NCI-H82 (cell line): Measurements from ENCODE around the gene BOLA1.
A peak's percentile ranks its signal among the peaks of the same experiment; 100 is the strongest.
"Not testable (repeated sequence)": the region's sequence is repeated elsewhere in the genome, so short reads cannot be mapped to it uniquely, and the experiment has no call there.

ENCODE experiments used
- DNase-seq: peaks from one replicate; lab custom pipeline; 2025; lab: John Stamatoyannopoulos, UW

Gene BOLA1

DNA sequence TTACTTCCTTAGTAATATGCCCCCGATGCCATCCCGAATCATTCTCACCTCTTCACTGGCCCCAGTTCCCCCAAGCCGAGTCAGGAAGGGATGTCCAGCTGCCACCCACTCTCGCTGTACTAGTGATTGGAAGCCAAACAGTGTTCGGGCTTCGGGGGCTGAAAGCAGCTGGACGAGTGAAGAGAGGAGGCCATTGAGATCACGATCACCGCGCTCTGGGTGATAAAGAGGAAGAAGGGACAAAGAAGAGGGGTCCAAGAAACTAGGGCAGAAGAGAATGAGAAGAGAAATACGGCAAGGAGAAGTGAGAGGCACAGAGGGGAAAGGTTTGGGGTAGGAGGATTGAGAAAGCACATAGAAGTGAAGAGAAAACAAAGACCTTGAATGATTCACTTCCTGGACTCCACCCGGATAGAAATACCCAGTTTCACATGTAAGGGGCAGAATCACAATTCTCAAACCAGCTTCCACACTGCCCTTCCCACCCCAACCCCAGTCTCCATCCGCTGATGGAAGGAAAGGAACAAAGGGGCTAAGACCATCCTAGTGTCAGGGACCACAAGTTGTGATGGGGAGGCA, 31.9 kb downstream of the BOLA1 start:
- no peak for DNase-seq

DNA sequence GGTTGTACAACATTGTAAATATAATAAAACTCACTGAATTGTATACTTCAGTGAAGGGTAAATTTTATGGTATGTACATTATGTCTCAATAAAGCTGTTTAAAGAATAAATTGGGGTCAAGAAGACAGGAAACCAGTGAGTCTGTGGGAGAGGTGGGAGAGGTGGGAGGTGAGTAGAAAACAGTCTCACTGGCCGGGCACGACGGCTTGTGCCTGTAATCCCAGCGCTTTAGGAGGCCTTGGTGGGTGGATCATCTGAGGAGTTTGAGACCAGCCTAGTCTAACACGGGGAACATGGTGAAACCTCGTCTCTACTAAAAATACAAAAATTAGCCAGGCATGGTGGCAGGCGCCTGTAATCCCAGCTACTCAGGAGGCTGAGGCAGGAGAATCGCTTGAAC, 33.1 kb downstream of the BOLA1 start:
- no peak for DNase-seq

DNA sequence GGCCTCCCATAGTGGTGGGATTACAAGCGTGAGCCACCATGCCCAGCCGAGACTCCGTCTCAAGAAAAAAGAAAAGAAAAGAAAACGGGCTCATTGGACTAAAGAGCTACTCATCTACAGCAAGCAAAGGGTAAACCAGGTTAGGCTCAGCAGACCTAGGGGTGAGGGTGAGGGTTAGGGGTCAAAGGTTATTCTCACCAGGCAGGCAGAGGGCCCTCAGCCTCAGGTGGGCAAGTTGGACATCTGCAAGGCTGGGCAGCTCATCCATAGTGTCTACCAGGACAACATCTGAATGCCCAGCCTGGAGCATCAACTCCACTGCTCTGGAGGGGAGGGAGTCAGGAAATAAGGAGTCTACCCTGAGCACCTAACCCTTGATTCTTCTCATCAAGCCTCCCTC, 33.8 kb downstream of the BOLA1 start:
- no peak for DNase-seq

DNA sequence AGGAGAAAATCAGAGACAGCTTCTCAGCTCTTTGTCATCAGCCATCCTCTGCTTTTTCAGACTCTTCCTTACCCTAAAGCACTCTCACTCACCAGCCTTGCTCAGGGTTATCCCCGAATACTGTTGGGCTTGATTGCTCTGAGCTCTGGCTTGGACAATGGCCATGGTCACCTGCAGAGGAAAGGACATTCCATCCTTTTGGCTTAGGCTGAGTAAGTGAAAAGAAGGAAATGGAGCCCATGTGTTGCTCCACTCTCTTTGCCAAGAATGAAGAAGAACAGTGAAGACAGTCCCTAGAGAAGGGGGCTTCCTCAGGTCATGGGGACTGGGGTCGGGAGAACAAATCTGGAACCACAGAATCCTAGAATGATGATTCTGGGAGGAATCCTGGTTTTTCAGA, 35.0 kb downstream of the BOLA1 start:
- DNase-seq, result no peak

DNA sequence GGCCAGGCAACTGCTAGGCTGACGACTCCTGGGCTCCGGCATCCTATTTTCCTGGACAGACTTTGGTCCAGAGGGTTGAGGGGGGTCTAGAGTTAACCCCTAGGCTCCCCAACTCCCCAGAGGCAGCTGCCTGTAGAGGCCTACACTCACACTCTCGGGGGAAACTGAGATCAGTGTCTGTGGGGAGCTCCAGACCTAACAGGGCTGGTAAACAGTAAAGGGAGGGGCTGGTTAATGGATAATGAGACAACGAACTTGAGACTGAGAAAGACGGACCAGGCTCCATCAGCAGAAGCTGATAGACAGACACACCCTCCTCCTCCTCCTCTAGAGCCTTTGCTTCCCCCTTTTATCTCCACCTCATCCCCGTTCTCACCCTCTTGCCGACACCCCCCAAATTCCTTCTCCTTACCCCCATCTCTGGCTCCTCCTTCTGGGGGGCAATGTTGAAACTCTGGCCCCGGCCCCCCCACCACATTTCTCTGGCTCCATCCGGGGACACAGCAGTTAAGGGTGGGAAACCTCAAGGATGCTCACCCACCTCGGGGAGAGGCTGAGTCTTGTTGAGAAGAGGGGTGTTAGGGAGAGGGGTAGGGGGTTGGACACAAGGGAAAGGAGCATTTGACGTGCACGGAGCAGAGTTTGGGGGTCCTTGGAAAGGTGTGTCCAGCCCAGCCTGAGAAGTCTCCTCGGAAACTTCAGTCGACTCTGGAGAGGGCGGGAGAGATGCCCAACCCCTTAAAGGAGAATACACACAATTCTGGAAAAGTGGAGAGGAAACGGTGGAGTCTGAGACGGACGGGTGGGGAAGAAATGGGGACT, 37.0 kb downstream of the BOLA1 start, which contains the start of gene MTMR11:
Gene MTMR11, minus strand, starts transcription at position 710 of the 822 bp plus-strand sequence. Its CDS starts 232 bp downstream, at position 478.
- DNase-seq, result no peak

DNA sequence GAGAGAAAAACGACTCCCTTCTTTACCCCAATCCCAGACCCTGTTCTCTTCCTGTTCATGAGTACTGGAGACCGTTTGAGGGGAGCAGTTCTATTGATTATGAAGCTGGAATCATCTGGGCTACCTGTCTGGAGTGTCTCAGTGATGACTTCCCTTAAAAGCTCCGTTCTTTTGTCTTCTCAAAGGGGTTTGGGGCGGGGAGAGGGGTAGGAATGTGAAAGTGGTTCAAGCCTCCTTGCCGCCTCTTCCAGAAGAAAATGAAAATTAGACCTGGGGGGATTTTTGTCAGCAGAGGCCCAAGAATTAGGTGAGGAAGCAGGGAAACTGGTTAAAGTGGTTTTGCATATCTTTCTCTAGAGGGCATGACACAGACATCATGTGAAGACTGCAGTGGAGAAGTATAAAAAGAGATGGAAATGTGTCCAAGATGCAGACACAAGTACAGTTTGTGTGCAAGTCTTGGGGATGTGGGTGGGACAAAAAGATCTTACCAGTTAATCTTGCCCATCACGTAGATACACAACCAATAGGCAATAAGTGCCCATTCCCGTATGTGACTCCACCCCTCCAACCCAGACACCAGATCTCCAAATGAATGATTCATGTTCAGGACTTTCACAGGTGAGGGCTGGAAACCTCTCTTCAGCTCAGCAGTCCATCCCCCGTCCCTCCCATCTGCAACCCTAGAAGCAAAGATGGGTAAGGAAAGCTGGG, 37.8 kb downstream of the BOLA1 start:
- DNase-seq, result peak; percentile 31

DNA sequence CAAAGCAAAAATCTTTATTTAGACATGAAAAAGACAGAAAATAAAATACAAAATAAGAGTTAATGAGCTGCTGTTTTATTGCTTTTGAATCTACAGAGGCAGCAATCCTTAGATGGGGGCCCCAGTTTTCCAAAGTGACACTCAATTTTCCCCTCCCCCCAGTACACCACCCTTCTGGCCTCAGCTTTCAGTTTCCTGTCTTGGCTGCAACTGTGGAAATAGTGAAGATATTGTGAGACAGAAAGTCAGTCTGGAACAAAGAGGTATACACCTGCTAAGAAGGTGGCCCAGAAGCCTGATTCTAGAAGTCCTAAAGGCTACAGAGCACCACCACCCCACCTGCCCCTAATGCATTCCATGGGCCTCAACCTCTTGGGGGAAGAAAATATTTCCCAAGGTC, 38.4 kb downstream of the BOLA1 start:
- DNase-seq, result no peak

DNA sequence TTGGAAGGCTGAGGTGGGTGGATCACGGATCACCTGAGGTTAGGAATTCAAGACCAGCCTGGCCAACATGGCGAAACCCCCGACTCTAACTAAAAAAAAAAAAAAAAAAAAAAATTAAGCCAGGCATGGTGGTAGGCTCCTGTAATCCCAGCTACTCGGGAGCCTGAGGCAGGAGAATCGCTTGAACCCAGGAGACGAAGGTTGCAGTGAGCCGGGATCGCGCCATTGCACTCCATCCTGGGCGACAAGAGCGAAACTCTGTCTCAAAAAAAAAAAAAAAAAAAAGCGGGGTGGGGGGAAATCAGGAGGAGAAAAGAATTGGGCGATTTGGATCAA, 39.3 kb downstream of the BOLA1 start:
- not testable (repeated sequence) for DNase-seq

DNA sequence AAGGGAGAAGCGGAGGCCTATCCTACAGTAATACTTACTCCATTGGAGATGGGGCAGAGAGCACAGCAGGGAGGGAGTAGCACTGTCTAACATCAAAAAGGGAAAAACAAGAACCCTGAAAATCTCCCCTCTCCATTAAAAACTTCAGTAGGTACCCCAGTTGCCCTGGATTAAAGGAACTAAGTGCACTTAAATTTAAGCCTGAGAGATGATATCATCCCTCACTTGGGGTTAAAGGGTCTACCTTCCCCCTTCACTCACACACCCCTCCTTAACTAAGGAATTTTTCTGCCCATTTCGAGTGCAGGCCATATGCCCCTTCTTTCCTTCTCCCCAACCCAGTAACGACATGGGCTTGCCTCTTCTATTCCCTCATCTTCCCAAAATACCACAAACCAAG, 41.1 kb downstream of the BOLA1 start:
- no peak for DNase-seq

DNA sequence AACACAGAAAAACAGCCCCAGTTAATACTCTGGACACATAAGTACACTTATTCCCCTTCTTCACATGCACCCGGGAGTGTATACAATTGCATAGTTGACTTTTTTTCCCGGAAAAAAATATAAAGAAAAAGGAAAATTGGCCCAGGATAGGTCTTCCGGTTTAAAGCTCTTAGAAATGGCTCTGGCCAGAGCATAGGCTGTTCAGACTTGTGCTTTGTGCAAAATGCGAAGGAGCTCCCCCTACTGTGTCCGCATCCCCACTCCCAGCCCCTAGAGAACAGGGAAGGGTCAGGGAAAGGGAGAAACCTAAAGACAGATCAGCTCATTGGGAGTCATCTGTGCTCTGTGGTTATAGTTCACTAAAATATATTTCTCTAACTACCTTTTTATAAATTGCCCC, 42.8 kb downstream of the BOLA1 start:
- peak; percentile 75 for DNase-seq

DNA sequence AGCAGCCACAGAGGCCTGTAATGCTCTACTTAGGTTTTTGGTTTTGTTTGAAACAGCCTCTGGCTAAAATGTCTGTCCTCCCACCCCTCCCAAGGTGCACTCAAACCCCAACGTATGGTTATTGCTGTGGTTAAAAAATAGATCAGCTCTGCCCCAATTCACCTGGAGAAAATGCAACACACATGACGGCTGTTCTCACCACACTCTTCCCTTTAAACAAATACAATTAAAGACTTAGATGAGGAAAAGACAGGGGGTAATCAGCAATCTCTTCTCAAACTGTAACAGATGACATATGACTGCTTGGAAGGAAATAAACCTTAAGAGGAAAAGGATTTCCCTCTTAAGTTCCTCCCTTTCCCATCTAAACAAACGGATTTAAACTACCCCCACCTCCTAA, 43.5 kb downstream of the BOLA1 start:
- DNase-seq, result peak; percentile 66

DNA sequence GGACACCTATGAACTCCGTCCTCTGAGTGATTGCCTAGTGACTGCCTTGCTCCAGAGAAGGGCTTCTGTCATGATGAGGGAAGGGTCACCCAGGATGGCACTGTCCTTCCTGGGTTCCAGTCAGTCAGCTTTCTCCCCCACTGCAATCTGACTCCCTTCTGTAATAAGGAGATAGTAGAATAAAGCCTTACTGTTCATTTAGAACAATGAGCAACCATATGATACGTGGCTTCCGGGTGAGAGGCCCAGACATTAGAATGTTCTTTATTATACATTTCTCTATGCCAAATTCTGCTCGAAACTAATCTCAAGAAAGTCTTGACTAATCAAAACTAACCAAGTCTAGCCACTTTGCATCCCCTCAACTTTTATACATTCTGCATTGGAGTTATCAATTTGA, 45.8 kb downstream of the BOLA1 start:
- no peak for DNase-seq

DNA sequence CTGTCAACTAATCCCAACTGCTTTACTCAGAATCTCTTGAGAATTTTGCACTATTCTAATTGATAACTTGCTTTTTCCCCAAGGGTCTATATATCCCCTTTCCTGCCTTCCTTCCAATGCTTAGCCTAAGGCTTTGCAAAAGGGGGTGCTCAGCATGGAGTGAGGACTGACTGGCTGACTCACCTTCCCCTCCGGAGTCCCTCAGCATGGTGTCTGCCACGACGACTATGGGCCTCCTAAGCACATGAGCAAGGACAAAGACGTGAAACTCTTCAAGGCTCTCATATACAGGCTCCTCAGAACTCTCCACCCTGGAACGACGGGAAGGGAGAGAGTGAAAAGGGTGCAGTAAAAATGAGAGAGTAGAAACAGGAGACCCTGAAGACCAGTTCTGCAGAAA, 50.5 kb downstream of the BOLA1 start:
- no peak for DNase-seq
